GM21737 (cell line): ENCODE results near the gene OTOG.

Experiments used
- ATAC-seq: cut with Tn5 transposase; IDR thresholded peaks from one replicate; pipeline ENCODE4 v1.9.1; 2021; ENCODE audit warnings: mild to moderate bottlenecking, moderate library complexity; ENCODE audit not compliant: unreplicated experiment

Gene OTOG

GRCh38 chr11:17559341-17560087, 12.5 kb downstream of the OTOG start:
- ATAC-seq = no peak

GRCh38 chr11:17560281-17561110, 13.4 kb downstream of the OTOG start:
- no peak for ATAC-seq

GRCh38 chr11:17561111-17561415, 14.0 kb downstream of the OTOG start:
- ATAC-seq = no peak

GRCh38 chr11:17561526-17561925, 14.5 kb downstream of the OTOG start:
- no peak for ATAC-seq

- no peak for ATAC-seq
Observed at GRCh38 chr11:17563231-17563646, 16.2 kb downstream of the OTOG start.

- no peak for ATAC-seq
Observed at GRCh38 chr11:17563961-17564686, 17.1 kb downstream of the OTOG start.

GRCh38 chr11:17564687-17565042, 17.6 kb downstream of the OTOG start:
- ATAC-seq = no peak

- no peak for ATAC-seq
Observed at GRCh38 chr11:17568944-17569343, 21.9 kb downstream of the OTOG start.

GRCh38 chr11:17570034-17570433, 23.0 kb downstream of the OTOG start:
- no peak for ATAC-seq

- no peak for ATAC-seq
Observed at GRCh38 chr11:17571431-17572358, 24.6 kb downstream of the OTOG start.

GRCh38 chr11:17572359-17572690, 25.3 kb downstream of the OTOG start:
- ATAC-seq = no peak

- ATAC-seq = no peak
Observed at GRCh38 chr11:17572791-17573460, 25.9 kb downstream of the OTOG start.

GRCh38 chr11:17573526-17573925, 26.5 kb downstream of the OTOG start:
- no peak for ATAC-seq

GRCh38 chr11:17574141-17575091, 27.4 kb downstream of the OTOG start:
- ATAC-seq = no peak

GRCh38 chr11:17575431-17576425, 28.7 kb downstream of the OTOG start:
- no peak for ATAC-seq

GRCh38 chr11:17578296-17578695, 31.2 kb downstream of the OTOG start:
- no peak for ATAC-seq

- ATAC-seq = no peak
Observed at GRCh38 chr11:17578958-17579357, 31.9 kb downstream of the OTOG start.

GRCh38 chr11:17579451-17579850, 32.4 kb downstream of the OTOG start:
- ATAC-seq = no peak
